ENCODE results near the gene LMX1B.

The LMX1B gene

GRCh38 chr9:126673689-126674364, 60.1 kb downstream of the LMX1B start:
- no peak for DNase-seq (ENCODE audit: low read depth in 1 of 2, low spot score in 1 of 2)
- Histone ChIP-seq H3K27me3 (ENCODE audit: insufficient read depth, poor library complexity, severe bottlenecking) (peaks cover 52% of the 10 kb centered on the region), H3K4me3 (replicated peaks; ENCODE audit: insufficient read depth, low read length) (no peak overlapping the region), H3K27ac (replicated peaks) (no peak overlapping the region)
- TF ChIP-seq, protein P1, sequence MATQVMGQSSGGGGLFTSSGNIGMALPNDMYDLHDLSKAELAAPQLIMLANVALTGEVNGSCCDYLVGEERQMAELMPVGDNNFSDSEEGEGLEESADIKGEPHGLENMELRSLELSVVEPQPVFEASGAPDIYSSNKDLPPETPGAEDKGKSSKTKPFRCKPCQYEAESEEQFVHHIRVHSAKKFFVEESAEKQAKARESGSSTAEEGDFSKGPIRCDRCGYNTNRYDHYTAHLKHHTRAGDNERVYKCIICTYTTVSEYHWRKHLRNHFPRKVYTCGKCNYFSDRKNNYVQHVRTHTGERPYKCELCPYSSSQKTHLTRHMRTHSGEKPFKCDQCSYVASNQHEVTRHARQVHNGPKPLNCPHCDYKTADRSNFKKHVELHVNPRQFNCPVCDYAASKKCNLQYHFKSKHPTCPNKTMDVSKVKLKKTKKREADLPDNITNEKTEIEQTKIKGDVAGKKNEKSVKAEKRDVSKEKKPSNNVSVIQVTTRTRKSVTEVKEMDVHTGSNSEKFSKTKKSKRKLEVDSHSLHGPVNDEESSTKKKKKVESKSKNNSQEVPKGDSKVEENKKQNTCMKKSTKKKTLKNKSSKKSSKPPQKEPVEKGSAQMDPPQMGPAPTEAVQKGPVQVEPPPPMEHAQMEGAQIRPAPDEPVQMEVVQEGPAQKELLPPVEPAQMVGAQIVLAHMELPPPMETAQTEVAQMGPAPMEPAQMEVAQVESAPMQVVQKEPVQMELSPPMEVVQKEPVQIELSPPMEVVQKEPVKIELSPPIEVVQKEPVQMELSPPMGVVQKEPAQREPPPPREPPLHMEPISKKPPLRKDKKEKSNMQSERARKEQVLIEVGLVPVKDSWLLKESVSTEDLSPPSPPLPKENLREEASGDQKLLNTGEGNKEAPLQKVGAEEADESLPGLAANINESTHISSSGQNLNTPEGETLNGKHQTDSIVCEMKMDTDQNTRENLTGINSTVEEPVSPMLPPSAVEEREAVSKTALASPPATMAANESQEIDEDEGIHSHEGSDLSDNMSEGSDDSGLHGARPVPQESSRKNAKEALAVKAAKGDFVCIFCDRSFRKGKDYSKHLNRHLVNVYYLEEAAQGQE (IDR thresholded peaks at IDR 0.05; ENCODE audit: insufficient replicate concordance, low read depth) = no peak
- TF ChIP-seq POLR2AphosphoS5 (IDR thresholded peaks at IDR 0.05; ENCODE audit: low read depth) = no peak
- TF ChIP-seq CTCF (IDR thresholded peaks at IDR 0.05; ENCODE audit: insufficient read depth, low read length) = no peak
- no peak for TF ChIP-seq GABPA (IDR thresholded peaks at IDR 0.05; ENCODE audit: low read depth)
- no peak for TF ChIP-seq SPI1 (IDR thresholded peaks at IDR 0.05; ENCODE audit: borderline replicate concordance, low read depth)

GRCh38 chr9:126674365-126675146, 60.8 kb downstream of the LMX1B start:
- Histone ChIP-seq H3K4me3 (replicated peaks; ENCODE audit: insufficient read depth, low read length) (no peak overlapping the region), H3K27ac (replicated peaks) (no peak overlapping the region), H3K27me3 (ENCODE audit: insufficient read depth, poor library complexity, severe bottlenecking) (peaks cover 52% of the 10 kb centered on the region)
- TF ChIP-seq POLR2AphosphoS5 (IDR thresholded peaks at IDR 0.05; ENCODE audit: low read depth) (no peak), CTCF (IDR thresholded peaks at IDR 0.05; ENCODE audit: insufficient read depth, low read length) (no peak), GABPA (IDR thresholded peaks at IDR 0.05; ENCODE audit: low read depth) (no peak)
- no peak for DNase-seq (ENCODE audit: low read depth in 1 of 2, low spot score in 1 of 2)

GRCh38 chr9:126675147-126675467, 61.4 kb downstream of the LMX1B start:
- Histone ChIP-seq H3K27me3 (ENCODE audit: insufficient read depth, poor library complexity, severe bottlenecking) (peaks cover 52% of the 10 kb centered on the region), H3K27ac (replicated peaks) (no peak overlapping the region), H3K4me3 (replicated peaks; ENCODE audit: insufficient read depth, low read length) (no peak overlapping the region)
- no peak for TF ChIP-seq POLR2AphosphoS5 (IDR thresholded peaks at IDR 0.05; ENCODE audit: low read depth)
- TF ChIP-seq SPI1 (IDR thresholded peaks at IDR 0.05; ENCODE audit: borderline replicate concordance, low read depth) = no peak
- TF ChIP-seq, protein P1 (IDR thresholded peaks at IDR 0.05; ENCODE audit: insufficient replicate concordance, low read depth) = no peak
- TF ChIP-seq CTCF (IDR thresholded peaks at IDR 0.05; ENCODE audit: insufficient read depth, low read length) = no peak
- no peak for TF ChIP-seq GABPA (IDR thresholded peaks at IDR 0.05; ENCODE audit: low read depth)
- no peak for DNase-seq (ENCODE audit: low read depth in 1 of 2, low spot score in 1 of 2)
